Measurements from ENCODE around the gene ZNF512B.

Gene ZNF512B

GRCh38 chr20:63929071-63929470 is 40.7 kb downstream of the ZNF512B start (continued):
- TF ChIP-seq TSHZ2 (CRISPR knock-in tag; IDR thresholded peaks at IDR 0.05): no peak

GRCh38 chr20:63926298-63926697 is 43.4 kb downstream of the ZNF512B start:
- TF ChIP-seq ARNTL (CRISPR knock-in tag; IDR thresholded peaks at IDR 0.05; ENCODE audit: borderline replicate concordance, low read depth): no peak
- TF ChIP-seq PATZ1 (CRISPR knock-in tag; IDR thresholded peaks at IDR 0.05; ENCODE audit: borderline replicate concordance): no peak
- no peak for TF ChIP-seq POU6F1 (CRISPR knock-in tag; IDR thresholded peaks at IDR 0.05; ENCODE audit: borderline replicate concordance, low read depth)
- no peak for TF ChIP-seq BACH2 (CRISPR knock-in tag; IDR thresholded peaks at IDR 0.05; ENCODE audit: borderline replicate concordance)
- no peak for TF ChIP-seq ZFP30 (CRISPR knock-in tag; IDR thresholded peaks at IDR 0.05)
- no peak for TF ChIP-seq CREB5 (CRISPR knock-in tag; IDR thresholded peaks at IDR 0.05; ENCODE audit: low read depth)
- no peak for ATAC-seq

GRCh38 chr20:63924241-63924640 is 45.5 kb downstream of the ZNF512B start:
- ATAC-seq: no peak
- no peak for TF ChIP-seq TCF4 (CRISPR knock-in tag; IDR thresholded peaks at IDR 0.05; ENCODE audit: borderline replicate concordance)
- TF ChIP-seq OSR1 (CRISPR knock-in tag; IDR thresholded peaks at IDR 0.05): no peak
- no peak for TF ChIP-seq CSDC2 (CRISPR knock-in tag; IDR thresholded peaks at IDR 0.05)
- no peak for TF ChIP-seq GLIS3 (CRISPR knock-in tag; IDR thresholded peaks at IDR 0.05)
- no peak for TF ChIP-seq PATZ1 (CRISPR knock-in tag; IDR thresholded peaks at IDR 0.05; ENCODE audit: borderline replicate concordance)
- no peak for TF ChIP-seq TOX (CRISPR knock-in tag; IDR thresholded peaks at IDR 0.05; ENCODE audit: borderline replicate concordance)
- TF ChIP-seq TSHZ2 (CRISPR knock-in tag; IDR thresholded peaks at IDR 0.05): no peak
- no peak for TF ChIP-seq ZNF8 (CRISPR knock-in tag; IDR thresholded peaks at IDR 0.05)
- TF ChIP-seq ISL1 (CRISPR knock-in tag; IDR thresholded peaks at IDR 0.05): no peak
- no peak for TF ChIP-seq BACH2 (CRISPR knock-in tag; IDR thresholded peaks at IDR 0.05; ENCODE audit: borderline replicate concordance)
- TF ChIP-seq ZNF70 (CRISPR knock-in tag; IDR thresholded peaks at IDR 0.05): no peak
- no peak for TF ChIP-seq ZFP30 (CRISPR knock-in tag; IDR thresholded peaks at IDR 0.05)
- no peak for TF ChIP-seq ESRRG (CRISPR knock-in tag; IDR thresholded peaks at IDR 0.05)

Data from SK-N-SH treated with all-trans-retinoic acid at 6 μM for 48 hours (cell line).